Left lung (tissue), 10 donors: ENCODE results near the gene COL25A1. TPM values are rescaled to one million over a fixed set of nuclear protein-coding genes. Genes with fewer than 3 reads are reported as not detected.

Source experiments
- ATAC-seq: fragments of 200-7000 bp; cut with Tn5 transposase; one replicate; pipeline ENCODE4 v1.9.1; 2020; ENCODE audit warnings: moderate library complexity
- DNase-seq, 4 donors: peaks; one replicate each; pipeline ENCODE4 v3.0.0-alpha.2; 2013 to 2020
- H3K27ac ChIP-seq, 2 donors: fragments of 200-600 bp; sonication (generic) in 1 of 2; one replicate each; pipeline versions ENCODE4 v1.5.0 to v1.8.0; 2020 to 2021
- H3K27me3 ChIP-seq, 2 donors: fragments of 200-600 bp; sonication (generic) in 1 of 2; one replicate each; pipeline versions ENCODE4 v1.5.0 to v1.8.0; 2020 to 2021
- H3K36me3 ChIP-seq, 2 donors: fragments of 200-600 bp; sonication (generic) in 1 of 2; one replicate each; pipeline versions ENCODE4 v1.5.0 to v1.8.0; 2020 to 2021
- H3K4me1 ChIP-seq, 2 donors: fragments of 200-600 bp; one replicate each; pipeline ENCODE4 v1.8.0; 2021
- H3K4me3 ChIP-seq, 2 donors: fragments of 200-600 bp; sonication (generic) in 1 of 2; one replicate each; pipeline versions ENCODE4 v1.5.0 to v1.8.0; 2020 to 2021; ENCODE audit warnings: mild to moderate bottlenecking in 1 of 2
- H3K9me3 ChIP-seq, 2 donors: fragments of 200-600 bp; sonication (generic) in 1 of 2; one replicate each; pipeline versions ENCODE4 v1.5.0 to v1.8.0; 2020 to 2021
- intact Hi-C, 2 donors: fragments of 100-400 bp; cut with DNase I; formaldehyde crosslinking; loops; one replicate each; pipeline versions ENCODE4 v1.11.2 to v1.14.2; 2022
- polyA plus RNA-seq, 6 donors: library from polyadenylated mRNA; unstranded; fragments of 120-200 nt; gene quantifications; one replicate each; pipeline ENCODE4 v1.2.1, GENCODE V29; 2013; ENCODE audit not compliant: insufficient read length in 6 of 6
- total RNA-seq, 2 donors: library from RNA; stranded (reverse); fragmentation: NEBNext Ultra II Directional; extraction: Animal tissue kit (Norgen Biotek cat#: 25700); gene quantifications; one replicate each; pipeline ENCODE4 v1.2.1, GENCODE V29; 2021
- TF ChIP-seq, protein P1 (sequence below), 2 donors: fragments of 200-600 bp; sonication (generic) in 1 of 2; IDR thresholded peaks; one replicate each; pipeline versions ENCODE4 v1.5.0 to v1.8.0; 2021; ENCODE audit warnings: antibody characterized with exemption in 2 of 2
- donor health status: DM: no; HTN: yes; CAD: no.
- donor health status: DM: no; HTN: no; CAD: no.

Gene COL25A1
- total and polyA plus RNA-seq, 8 donors: 0.13 to 1.8 (median 1.4) TPM

GRCh38 chr4:108783665-108784463, 518.6 kb downstream of the COL25A1 start:
- DNase-seq: no peak
- H3K9me3 ChIP-seq: no peaks in the 10 kb centered on the region
- intact Hi-C loops: no loop called here
- no peaks in the 10 kb centered on the region for H3K36me3 ChIP-seq
- no peak overlapping the region for H3K4me3 ChIP-seq
- no peaks in the 10 kb centered on the region for H3K4me1 ChIP-seq
- H3K27ac ChIP-seq: no peak overlapping the region
- ATAC-seq: no peak
- no peaks in the 10 kb centered on the region for H3K27me3 ChIP-seq
- TF ChIP-seq, protein P1, sequence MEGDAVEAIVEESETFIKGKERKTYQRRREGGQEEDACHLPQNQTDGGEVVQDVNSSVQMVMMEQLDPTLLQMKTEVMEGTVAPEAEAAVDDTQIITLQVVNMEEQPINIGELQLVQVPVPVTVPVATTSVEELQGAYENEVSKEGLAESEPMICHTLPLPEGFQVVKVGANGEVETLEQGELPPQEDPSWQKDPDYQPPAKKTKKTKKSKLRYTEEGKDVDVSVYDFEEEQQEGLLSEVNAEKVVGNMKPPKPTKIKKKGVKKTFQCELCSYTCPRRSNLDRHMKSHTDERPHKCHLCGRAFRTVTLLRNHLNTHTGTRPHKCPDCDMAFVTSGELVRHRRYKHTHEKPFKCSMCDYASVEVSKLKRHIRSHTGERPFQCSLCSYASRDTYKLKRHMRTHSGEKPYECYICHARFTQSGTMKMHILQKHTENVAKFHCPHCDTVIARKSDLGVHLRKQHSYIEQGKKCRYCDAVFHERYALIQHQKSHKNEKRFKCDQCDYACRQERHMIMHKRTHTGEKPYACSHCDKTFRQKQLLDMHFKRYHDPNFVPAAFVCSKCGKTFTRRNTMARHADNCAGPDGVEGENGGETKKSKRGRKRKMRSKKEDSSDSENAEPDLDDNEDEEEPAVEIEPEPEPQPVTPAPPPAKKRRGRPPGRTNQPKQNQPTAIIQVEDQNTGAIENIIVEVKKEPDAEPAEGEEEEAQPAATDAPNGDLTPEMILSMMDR (IDR thresholded peaks at IDR 0.05): no peak

DNA sequence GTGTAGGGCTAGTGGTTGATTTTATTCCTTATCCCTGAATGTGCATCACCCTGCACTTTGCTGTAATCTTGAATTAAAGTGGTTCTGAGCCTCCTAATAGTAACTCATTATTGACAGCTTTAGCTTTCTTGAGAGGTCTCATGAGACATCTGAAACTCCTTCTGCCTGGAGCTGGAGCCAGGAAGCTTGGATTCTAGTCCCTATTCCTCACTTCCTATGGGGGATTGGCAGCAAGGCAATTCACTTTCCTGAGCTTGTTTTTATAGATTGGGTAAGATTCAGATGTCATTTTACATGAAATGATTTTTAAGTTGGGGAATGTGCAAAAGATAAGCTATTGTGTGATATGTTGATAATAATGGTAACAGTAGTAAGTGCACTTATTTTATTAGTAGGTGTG, 522.5 kb downstream of the COL25A1 start:
- no peak for DNase-seq
- ATAC-seq: no peak
- no peaks in the 10 kb centered on the region for H3K36me3 ChIP-seq
- H3K4me3 ChIP-seq: no peak overlapping the region
- intact Hi-C loops: no loop called here
- TF ChIP-seq, protein P1 (IDR thresholded peaks at IDR 0.05): no peak
- no peaks in the 10 kb centered on the region for H3K27me3 ChIP-seq
- H3K9me3 ChIP-seq: no peaks in the 10 kb centered on the region
- no peaks in the 10 kb centered on the region for H3K4me1 ChIP-seq
- H3K27ac ChIP-seq: no peak overlapping the region

DNA sequence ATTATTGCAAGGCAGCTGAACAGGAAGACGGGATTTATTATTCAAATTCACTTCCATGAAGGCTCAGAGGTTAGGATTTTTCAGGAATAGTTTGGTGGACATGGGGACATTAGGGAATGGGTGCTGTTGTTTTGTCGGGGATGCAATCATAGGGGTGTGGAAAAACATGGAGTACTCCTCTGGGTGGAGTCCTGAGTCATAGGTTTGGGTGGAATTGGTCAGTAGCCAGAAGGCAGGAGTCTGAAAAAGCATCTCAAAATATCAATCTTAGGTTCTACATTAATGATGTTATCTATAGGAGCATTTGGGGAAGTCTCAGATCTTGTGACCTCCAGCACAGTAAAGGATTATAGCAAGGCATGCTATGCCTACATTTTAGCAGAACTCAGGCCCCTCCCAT, 525.1 kb downstream of the COL25A1 start:
- TF ChIP-seq, protein P1 (IDR thresholded peaks at IDR 0.05): no peak
- Histone ChIP-seq H3K4me1 (no peaks in the 10 kb centered on the region), H3K4me3 (no peak overlapping the region), H3K27ac (no peak overlapping the region), H3K27me3 (no peaks in the 10 kb centered on the region), H3K9me3 (no peaks in the 10 kb centered on the region), H3K36me3 (no peaks in the 10 kb centered on the region)
- no peak for ATAC-seq
- DNase-seq: no peak
- intact Hi-C loops: no loop called here

DNA sequence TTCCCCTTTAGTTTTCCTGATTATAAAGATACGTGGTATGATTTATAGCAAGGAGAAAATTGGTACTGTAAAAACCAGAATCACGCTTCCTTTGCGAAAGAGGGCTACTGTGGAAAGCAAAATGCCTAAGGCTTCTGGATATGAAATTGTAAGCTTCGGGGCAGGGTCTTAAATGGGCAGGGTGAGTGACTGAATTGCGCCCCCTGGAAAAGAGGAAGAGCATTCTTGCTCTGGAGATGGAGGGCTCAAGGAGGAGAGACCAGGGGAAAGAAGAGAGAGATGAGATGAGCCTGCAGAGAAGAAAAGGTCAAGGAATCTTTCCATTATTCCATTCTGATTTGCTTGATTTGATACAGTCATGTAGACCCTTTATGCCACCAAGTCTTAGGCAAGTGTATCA, 526.5 kb downstream of the COL25A1 start:
- TF ChIP-seq, protein P1 (IDR thresholded peaks at IDR 0.05): no peak
- no peaks in the 10 kb centered on the region for H3K9me3 ChIP-seq
- no peaks in the 10 kb centered on the region for H3K4me1 ChIP-seq
- no peak overlapping the region for H3K4me3 ChIP-seq
- H3K27ac ChIP-seq: no peak overlapping the region
- ATAC-seq (no peak), DNase-seq (no peak)
- H3K36me3 ChIP-seq: no peaks in the 10 kb centered on the region
- intact Hi-C loops: no loop called here
- H3K27me3 ChIP-seq: no peaks in the 10 kb centered on the region

DNA sequence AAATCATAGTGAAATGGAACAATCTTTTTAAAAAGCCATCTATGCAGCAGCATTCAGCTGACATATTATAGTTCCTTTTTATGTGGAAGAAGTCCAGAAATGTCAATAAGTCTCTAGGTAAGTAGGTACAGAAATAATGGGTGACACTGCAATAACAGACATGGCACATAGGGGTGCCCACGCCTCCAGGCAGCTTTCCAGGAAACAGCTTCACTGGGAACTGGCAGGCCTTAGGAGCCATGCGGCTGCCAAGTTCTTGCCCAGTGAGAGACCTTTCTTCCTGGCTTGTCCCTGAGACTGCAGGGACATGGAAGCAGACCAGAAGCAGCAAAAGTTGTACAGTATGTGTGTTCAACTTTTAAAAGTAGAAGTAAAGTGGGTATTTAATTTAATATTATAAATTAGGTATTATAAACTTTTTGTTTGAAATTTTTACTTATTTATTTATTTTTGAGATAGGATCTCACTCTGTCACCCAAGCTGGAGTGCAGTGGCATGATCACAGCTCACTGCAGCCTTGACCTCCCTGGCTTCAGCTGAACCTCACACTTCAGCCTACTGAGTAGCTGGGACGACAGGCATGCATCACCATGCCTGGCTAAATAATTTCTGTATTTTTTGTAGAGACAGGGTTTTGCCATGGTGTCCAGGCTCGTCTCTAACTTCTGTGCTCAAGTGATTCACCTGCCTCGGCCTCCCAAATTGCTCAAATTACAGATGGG, 527.5 kb downstream of the COL25A1 start:
- peak in 1 of 4 donors; percentile 39 for DNase-seq
- H3K9me3 ChIP-seq: no peaks in the 10 kb centered on the region
- H3K4me1 ChIP-seq: no peaks in the 10 kb centered on the region
- H3K27ac ChIP-seq: no peak overlapping the region
- ATAC-seq: peak; percentile 83
- TF ChIP-seq, protein P1 (IDR thresholded peaks at IDR 0.05): no peak
- H3K36me3 ChIP-seq: no peaks in the 10 kb centered on the region
- intact Hi-C loops: no loop called here
- H3K4me3 ChIP-seq: no peak overlapping the region
- no peaks in the 10 kb centered on the region for H3K27me3 ChIP-seq
